CD4-positive, alpha-beta memory T cell (primary cell): Measurements from ENCODE around the gene SLC5A5. TPM values are rescaled to one million over a fixed set of nuclear protein-coding genes. Genes with fewer than 3 reads are reported as not detected.

Source experiments
- CTCF ChIA-PET: fragments of 350-600 bp; sonication (Branson Sonifier 250); formaldehyde crosslinking; loops from one replicate; lab custom pipeline; 2021; ENCODE audit warnings: inconsistent platforms; ENCODE audit not compliant: partially characterized antibody; lab: Charles Lee
- POLR2A ChIA-PET: fragments of 350-600 bp; sonication (Branson Sonifier 250); formaldehyde crosslinking; loops from one replicate; lab custom pipeline; 2021; ENCODE audit not compliant: partially characterized antibody; lab: Charles Lee
- DNase-seq, 5 donors: peaks; one replicate each; pipeline versions ENCODE4 v3.0.0 to v3.0.0-alpha.2; 2020 to 2022; ENCODE audit warnings: mixed read lengths in 1 of 5
- H3K27ac ChIP-seq: one replicate; pipeline ENCODE4 v1.7.0; 2013; ENCODE audit warnings: low read depth, low read length
- H3K27me3 ChIP-seq: 2 replicates; pipeline ENCODE4 v1.7.0; 2013; ENCODE audit warnings: mild to moderate bottlenecking, low read length, moderate library complexity; ENCODE audit not compliant: insufficient read depth
- H3K36me3 ChIP-seq: 2 replicates; pipeline ENCODE4 v1.7.0; 2013; ENCODE audit warnings: mild to moderate bottlenecking, low read length, moderate library complexity; ENCODE audit not compliant: insufficient read depth
- H3K4me1 ChIP-seq: 2 replicates; pipeline ENCODE4 v1.7.0; 2013; ENCODE audit warnings: mild to moderate bottlenecking, low read length, moderate library complexity; ENCODE audit not compliant: insufficient read depth
- H3K4me3 ChIP-seq, 2 donors: one replicate each; pipeline ENCODE4 v1.7.0; 2013; ENCODE audit warnings: low read length in 2 of 2, mild to moderate bottlenecking in 1 of 2
- H3K9me3 ChIP-seq, 2 donors: one replicate each; pipeline ENCODE4 v1.7.0; 2013; ENCODE audit warnings: low read length in 2 of 2, control low read depth in 1 of 2; ENCODE audit not compliant: control insufficient read depth in 1 of 2
- H3K27ac Mint-ChIP-seq, 7 donors: one replicate each; pipeline ENCODE4 v1.8.0; 2020 to 2021; ENCODE audit warnings: mixed read lengths in 7 of 7, mild to moderate bottlenecking in 6 of 7, inconsistent platforms in 3 of 7, moderate library complexity in 3 of 7
- H3K27me3 Mint-ChIP-seq, 2 donors: one replicate each; pipeline ENCODE4 v1.8.0; 2020 to 2021; ENCODE audit warnings: mixed read lengths in 2 of 2
- H3K36me3 Mint-ChIP-seq, 2 donors: one replicate each; pipeline ENCODE4 v1.8.0; 2020 to 2021; ENCODE audit warnings: mixed read lengths in 2 of 2, inconsistent platforms in 1 of 2, mild to moderate bottlenecking in 1 of 2
- H3K4me1 Mint-ChIP-seq, 4 donors: one replicate each; pipeline ENCODE4 v1.8.0; 2020 to 2021; ENCODE audit warnings: mixed read lengths in 4 of 4, mild to moderate bottlenecking in 1 of 4
- H3K4me3 Mint-ChIP-seq, 8 donors: one replicate each; pipeline ENCODE4 v1.8.0; 2020 to 2021; ENCODE audit warnings: mixed read lengths in 8 of 8, mild to moderate bottlenecking in 7 of 8, moderate library complexity in 6 of 8, inconsistent platforms in 3 of 8
- H3K9me3 Mint-ChIP-seq, 8 donors: one replicate each; pipeline ENCODE4 v1.8.0; 2020 to 2021; ENCODE audit warnings: mixed read lengths in 8 of 8, mild to moderate bottlenecking in 5 of 8, inconsistent platforms in 3 of 8, moderate library complexity in 1 of 8
- intact Hi-C: fragments of 100-400 bp; cut with micrococcal nuclease; formaldehyde crosslinking; loops from one replicate; pipeline ENCODE4 v1.15.1; 2023
- polyA plus RNA-seq, 2 donors: library from polyadenylated mRNA; unstranded; fragments of 300-500 nt; fragmentation: Illumina TruSeq; gene quantifications; one replicate each; pipeline ENCODE4 v1.2.3, GENCODE V29; 2021
- total RNA-seq, 2 experiments: library from RNA; stranded (reverse); gene quantifications; one replicate each; pipeline ENCODE4 v1.2.3, GENCODE V29; 2021

The SLC5A5 gene
- total and polyA plus RNA-seq, 4 experiments from 2014 or later = 0.92 to 2.9 (median 1.9) TPM

- H3K9me3 Mint-ChIP-seq = no peaks in the 10 kb centered on the region
- no peak overlapping the region for H3K4me3 ChIP-seq
- H3K27me3 ChIP-seq = no peaks in the 10 kb centered on the region
- H3K4me1 Mint-ChIP-seq = peaks cover 8 to 24% (median 14%) of the 10 kb centered on the region in 4 donors
- DNase-seq = no peak
- H3K4me3 Mint-ChIP-seq = no peak overlapping the region
- H3K27me3 Mint-ChIP-seq = no peaks in the 10 kb centered on the region
- CTCF ChIA-PET = interaction anchor here (1.4 to 19.4 kb wide), 4 partner anchors 11 to 80 kb away, joined by 3 to 402 read pairs (median 186); partner anchors contain the start of gene RPL18A
- POLR2A ChIA-PET = interaction anchor here (7.9 kb wide), 1 partner anchor 78 kb away, joined by 340 read pairs; the partner anchor contains the start of gene RPL18A
- peak overlapping the region in 1 of 7 donors; percentile 41 for H3K27ac Mint-ChIP-seq
- peaks cover 6 to 23% of the 10 kb centered on the region in 2 donors for H3K36me3 Mint-ChIP-seq
- intact Hi-C loops = no loop called here
- H3K9me3 ChIP-seq = no peaks in the 10 kb centered on the region
- H3K36me3 ChIP-seq = no peaks in the 10 kb centered on the region
- H3K4me1 ChIP-seq = peaks cover 19% of the 10 kb centered on the region
- H3K27ac ChIP-seq = no peak overlapping the region
Observed at GRCh38 chr19:17936379-17936778, 64.6 kb downstream of the SLC5A5 start.

GRCh38 chr19:17937371-17937900, 65.7 kb downstream of the SLC5A5 start:
- Histone ChIP-seq H3K4me1 (peaks cover 10% of the 10 kb centered on the region), H3K9me3 (no peaks in the 10 kb centered on the region), H3K36me3 (no peaks in the 10 kb centered on the region), H3K27ac (no peak overlapping the region), H3K27me3 (no peaks in the 10 kb centered on the region), H3K4me3 (no peak overlapping the region)
- Mint-ChIP-seq H3K4me3 (peak overlapping the region in 1 of 8 donors; percentile 66), H3K27ac (peak overlapping the region in 1 of 7 donors; percentile 60), H3K27me3 (no peaks in the 10 kb centered on the region), H3K36me3 (peaks cover 6 to 23% of the 10 kb centered on the region in 2 donors), H3K4me1 (peaks cover 5 to 19% (median 11%) of the 10 kb centered on the region in 4 donors), H3K9me3 (no peaks in the 10 kb centered on the region)
- ChIA-PET CTCF (interaction anchor here (0.7 to 19.4 kb wide), 24 partner anchors 10 to 266 kb away, joined by 3 to 402 read pairs (median 5); partner anchors contain the start of genes ARRDC2, IL12RB1, RAB3A and RPL18A), POLR2A (interaction anchor here (0.6 to 1.8 kb wide), 5 partner anchors 60 to 135 kb away, joined by 3 to 27 read pairs (median 7); partner anchors contain the start of genes JAK3 and RPL18A)
- no peak for DNase-seq
- intact Hi-C loops = no loop called here

- Histone ChIP-seq H3K4me1 (peaks cover 7% of the 10 kb centered on the region), H3K9me3 (no peaks in the 10 kb centered on the region), H3K36me3 (no peaks in the 10 kb centered on the region), H3K4me3 (no peak overlapping the region), H3K27me3 (no peaks in the 10 kb centered on the region), H3K27ac (no peak overlapping the region)
- peaks cover 6 to 19% of the 10 kb centered on the region in 2 donors for H3K36me3 Mint-ChIP-seq
- DNase-seq = peak; percentile 77 to 82 (median 80)
- H3K9me3 Mint-ChIP-seq = no peaks in the 10 kb centered on the region
- H3K4me3 Mint-ChIP-seq = no peak overlapping the region
- POLR2A ChIA-PET = interaction anchor here (0.6 to 1.8 kb wide), 5 partner anchors 59 to 134 kb away, joined by 3 to 27 read pairs (median 7); partner anchors contain the start of genes JAK3 and RPL18A
- intact Hi-C loops = loop anchor here (1.0 to 2.0 kb wide), 4 partner anchors 8 to 315 kb away; no protein-coding TSS in a partner anchor
- H3K27me3 Mint-ChIP-seq = no peaks in the 10 kb centered on the region
- H3K4me1 Mint-ChIP-seq = peaks cover 4 to 10% (median 7%) of the 10 kb centered on the region in 4 donors
- H3K27ac Mint-ChIP-seq = peak overlapping the region in 1 of 7 donors; percentile 52
- CTCF ChIA-PET = interaction anchor here (0.7 to 19.4 kb wide), 30 partner anchors 9 to 314 kb away, joined by 3 to 402 read pairs (median 5); partner anchors contain the start of genes ARRDC2, IL12RB1, JAK3 and RAB3A
Observed at GRCh38 chr19:17938092-17938845, 66.5 kb downstream of the SLC5A5 start.

GRCh38 chr19:17942181-17942580, 70.4 kb downstream of the SLC5A5 start:
- intact Hi-C loops = loop anchor here (10.0 kb wide), 1 partner anchor 223 kb away; no protein-coding TSS in a partner anchor
- Mint-ChIP-seq H3K9me3 (peaks cover 0 to under 1% (median 0%) of the 10 kb centered on the region in 8 donors), H3K36me3 (peaks cover 6 to 13% of the 10 kb centered on the region in 2 donors), H3K4me1 (peaks cover 4 to 18% (median 9%) of the 10 kb centered on the region in 4 donors), H3K27ac (no peak overlapping the region), H3K27me3 (no peaks in the 10 kb centered on the region), H3K4me3 (no peak overlapping the region)
- no peak overlapping the region for H3K4me3 ChIP-seq
- no peak overlapping the region for H3K27ac ChIP-seq
- CTCF ChIA-PET = interaction anchor here (1.4 to 19.4 kb wide), 3 partner anchors 10 to 57 kb away, joined by 3 to 402 read pairs (median 8); partner anchors contain the start of gene CCDC124
- DNase-seq = no peak
- no peaks in the 10 kb centered on the region for H3K9me3 ChIP-seq
- POLR2A ChIA-PET = interaction anchor here (0.8 to 1.2 kb wide), 3 partner anchors 9 to 58 kb away, joined by 3 to 5 read pairs (median 4); partner anchors contain the start of gene CCDC124
- no peaks in the 10 kb centered on the region for H3K36me3 ChIP-seq
- no peaks in the 10 kb centered on the region for H3K27me3 ChIP-seq
- peaks cover 4% of the 10 kb centered on the region for H3K4me1 ChIP-seq

- Mint-ChIP-seq H3K36me3 (peaks cover 6 to 13% of the 10 kb centered on the region in 2 donors), H3K4me1 (peaks cover 8 to 21% (median 14%) of the 10 kb centered on the region in 4 donors), H3K27me3 (no peaks in the 10 kb centered on the region), H3K27ac (no peak overlapping the region), H3K9me3 (peaks cover 0 to 3% (median 0%) of the 10 kb centered on the region in 8 donors), H3K4me3 (no peak overlapping the region)
- no peak for DNase-seq
- intact Hi-C loops = loop anchor here (10.0 kb wide), 1 partner anchor 222 kb away; no protein-coding TSS in a partner anchor
- H3K27me3 ChIP-seq = no peaks in the 10 kb centered on the region
- H3K4me1 ChIP-seq = peaks cover 7% of the 10 kb centered on the region
- no peak overlapping the region for H3K27ac ChIP-seq
- ChIA-PET CTCF (interaction anchor here (1.4 to 19.4 kb wide), 3 partner anchors 10 to 56 kb away, joined by 3 to 402 read pairs (median 8); partner anchors contain the start of gene CCDC124), POLR2A (interaction anchor here (0.8 to 1.2 kb wide), 3 partner anchors 10 to 57 kb away, joined by 3 to 5 read pairs (median 4); partner anchors contain the start of gene CCDC124)
- H3K4me3 ChIP-seq = no peak overlapping the region
- no peaks in the 10 kb centered on the region for H3K36me3 ChIP-seq
- no peaks in the 10 kb centered on the region for H3K9me3 ChIP-seq
Observed at GRCh38 chr19:17942582-17943273, 71.0 kb downstream of the SLC5A5 start.
